Medulla oblongata (tissue), 1 donor: ENCODE data around the gene ANKRD40CL.

Experiments used
- DNase-seq: peaks from one replicate; pipeline ENCODE4 v3.0.0-alpha.2; 2015; ENCODE audit errors: extremely low spot score

The ANKRD40CL gene

GRCh38 chr17:50715471-50715870, 51.8 kb downstream of the ANKRD40CL start:
- no peak for DNase-seq

- no peak for DNase-seq
Measured at GRCh38 chr17:50712641-50713040, 54.7 kb downstream of the ANKRD40CL start.
